ENCODE data around the gene CES2. TPM values are rescaled to one million over a fixed set of nuclear protein-coding genes. Genes with fewer than 3 reads are reported as not detected.

Gene CES2
- total RNA-seq, 1 experiment from 2014 or later, result 35.4 TPM

DNA sequence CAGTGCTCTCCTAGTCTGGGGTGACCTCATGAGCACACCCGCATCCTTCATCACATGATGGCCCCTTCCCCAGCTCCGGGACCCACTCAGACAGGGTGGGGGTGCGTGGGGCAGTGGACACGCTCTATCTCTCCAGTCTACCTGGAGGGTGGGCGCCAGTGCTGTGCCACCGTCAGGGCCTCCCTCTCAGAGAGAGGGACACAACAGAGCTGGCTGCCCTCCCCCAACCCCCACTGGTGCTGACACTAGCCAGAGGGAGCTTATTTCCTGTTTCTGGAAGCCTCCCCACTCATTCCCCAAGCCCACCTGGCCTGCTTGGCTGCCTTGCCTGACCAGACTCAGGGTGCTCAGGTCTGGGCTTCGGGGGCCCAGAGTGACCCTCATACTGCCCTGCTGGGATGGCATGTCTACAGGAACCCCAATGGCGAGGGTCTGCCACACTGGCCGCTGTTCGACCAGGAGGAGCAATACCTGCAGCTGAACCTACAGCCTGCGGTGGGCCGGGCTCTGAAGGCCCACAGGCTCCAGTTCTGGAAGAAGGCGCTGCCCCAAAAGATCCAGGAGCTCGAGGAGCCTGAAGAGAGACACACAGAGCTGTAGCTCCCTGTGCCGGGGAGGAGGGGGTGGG, 8.2 kb downstream of the CES2 start:
- no peak for DNase-seq (ENCODE audit: low read depth, low spot score)
- Histone ChIP-seq H3K9me2 (ENCODE audit: insufficient read depth) (no peaks in the 10 kb centered on the region), H3K4me3 (replicated peaks in 1 of 2; ENCODE audit: low read depth in 1 of 2, low read length in 2 of 2) (no peak overlapping the region), H2AFZ (ENCODE audit: low read depth, low read length, poor library complexity, severe bottlenecking) (no peak overlapping the region), H4K20me1 (ENCODE audit: insufficient read depth) (no peaks in the 10 kb centered on the region), H3K4me1 (ENCODE audit: control insufficient read depth in 1 of 2, insufficient read depth in 2 of 2, low read length in 2 of 2) (peaks cover 0 to 6% of the 10 kb centered on the region in 2 experiments; a peak in 2 of 4 replicates), H3K36me3 (ENCODE audit: control insufficient read depth in 1 of 2, insufficient read depth in 2 of 2, low read length in 2 of 2) (peaks cover 24 to 25% of the 10 kb centered on the region in 2 experiments; a peak in 3 of 4 replicates), H3K79me2 (ENCODE audit: insufficient read depth, low read length) (peaks cover 4% of the 10 kb centered on the region; the same call in 1 of the 2 replicates), H3K9ac (ENCODE audit: low read length) (no peak overlapping the region), H3K27ac (ENCODE audit: low read depth, low read length) (no peak overlapping the region), H3K9me3 (ENCODE audit: control insufficient read depth in 1 of 2, insufficient read depth in 1 of 2, low read depth in 1 of 2, low read length in 2 of 2) (no peaks in the 10 kb centered on the region), H3K27me3 (ENCODE audit: insufficient read depth, low read length) (no peaks in the 10 kb centered on the region), H3K4me2 (ENCODE audit: low read length) (no peak overlapping the region)
- ATAC-seq, result no peak
- intact Hi-C loops (cut with micrococcal nuclease), result no loop called here
- ChIA-PET CTCF (interaction anchor here (0.5 to 1.2 kb wide), 5 partner anchors 17 to 255 kb away, joined by 3 to 4 read pairs (median 3); partner anchors contain the start of genes CES3 and ELMO3), POLR2A (no interaction called here), RAD21 (ENCODE audit: low non-redundant PET in 1 of 2, low total read pairs in 2 of 2, uncharacterized antibody in 2 of 2, unreplicated experiment in 2 of 2) (no interaction called here)
- TF ChIP-seq SIN3A (IDR thresholded peaks at IDR 0.05; ENCODE audit: low read depth) (no peak), CBX3 (IDR thresholded peaks at IDR 0.05; ENCODE audit: low read depth) (no peak), TCF7L2 (IDR thresholded peaks at IDR 0.05; ENCODE audit: borderline replicate concordance, extremely low read depth, insufficient read depth, insufficient read length) (no peak), RAD21 (IDR thresholded peaks at IDR 0.05; ENCODE audit: low read depth) (no peak), EZH2 (IDR thresholded peaks at IDR 0.05) (no peak), EZH2phosphoT487 (IDR thresholded peaks at IDR 0.05; ENCODE audit: borderline replicate concordance) (no peak), EGR1 (IDR thresholded peaks at IDR 0.05; ENCODE audit: low read depth) (no peak), FOSL1 (IDR thresholded peaks at IDR 0.05; ENCODE audit: low read depth) (no peak), CTCF (IDR thresholded peaks at IDR 0.05 in 2 of 3, conservative IDR thresholded peaks at IDR 0.05 in 1 of 3; ENCODE audit: borderline replicate concordance in 1 of 3, insufficient read depth in 1 of 3, low read depth in 2 of 3, low read length in 2 of 3) (no peak), ZBTB33 (IDR thresholded peaks at IDR 0.05; ENCODE audit: extremely low read depth, insufficient replicate concordance, low read length) (no peak), ELF1 (IDR thresholded peaks at IDR 0.05; ENCODE audit: borderline replicate concordance, low read depth) (no peak), POLR2AphosphoS5 (IDR thresholded peaks at IDR 0.05; ENCODE audit: low read depth, low read length) (no peak), MAX (IDR thresholded peaks at IDR 0.05) (no peak), YY1 (IDR thresholded peaks at IDR 0.05; ENCODE audit: extremely low read depth, insufficient replicate concordance, low read depth, low read length) (no peak), CEBPB (IDR thresholded peaks at IDR 0.05; ENCODE audit: low read depth) (no peak), SP1 (IDR thresholded peaks at IDR 0.05; ENCODE audit: low read depth) (no peak), ZNF274 (IDR thresholded peaks at IDR 0.05; ENCODE audit: low read depth, low read length) (no peak)
- BruUV-seq (replicated peaks), result no TSS peak

All from HCT116 (cell line).